HEK293 (cell line): Measurements from ENCODE around the gene TRPV5.

Source experiments
- CTCF ChIA-PET: fragments of 350-600 bp; formaldehyde crosslinking; extraction: SDS; loops from one replicate; lab custom pipeline; 2021; ENCODE audit warnings: antibody characterized with exemption; lab: Yijun Ruan, JAX
- POLR2A ChIA-PET: fragments of 300-600 bp; formaldehyde crosslinking; extraction: SDS; loops from one replicate; lab custom pipeline; 2020; ENCODE audit warnings: antibody characterized with exemption, inconsistent platforms; lab: Yijun Ruan, JAX
- H3K27ac ChIP-seq: fragments of 200-500 bp; sonication (Bioruptor generic); 2 replicates; pipeline ENCODE4 v1.5.1; 2014; ENCODE audit warnings: low read depth, low read length, control low read depth, inconsistent platforms; ENCODE audit errors: extremely low read depth
- H3K36me3 ChIP-seq, 2 experiments: fragments of 200-500 bp in 1 of 2; sonication (Bioruptor generic) in 1 of 2; 1 replicate in 1 of 2; 2 replicates in 1 of 2; pipeline ENCODE4 v1.5.1; 2014 to 2017; ENCODE audit warnings: inconsistent platforms in 2 of 2, low read length in 2 of 2; ENCODE audit not compliant: control insufficient read depth in 2 of 2, insufficient read depth in 1 of 2
- H3K4me1 ChIP-seq: fragments of 200-500 bp; sonication (Bioruptor generic); 2 replicates; pipeline ENCODE4 v1.5.1; 2014; ENCODE audit warnings: mild to moderate bottlenecking, low read length, inconsistent platforms; ENCODE audit not compliant: control insufficient read depth, insufficient read depth
- H3K4me3 ChIP-seq: 2 replicates; pipeline ENCODE4 v1.5.1; 2011; ENCODE audit warnings: low read depth, mild to moderate bottlenecking, control low read depth, low read length, moderate library complexity
- H3K9me3 ChIP-seq: fragments of 200-500 bp; sonication (Bioruptor generic); 2 replicates; pipeline ENCODE4 v1.5.1; 2014; ENCODE audit warnings: low read depth, low read length, inconsistent platforms; ENCODE audit not compliant: control insufficient read depth, insufficient read depth
- BCL11B ChIP-seq: fragments of 450-650 bp; formaldehyde crosslinking; IDR thresholded peaks from 2 replicates; pipeline ENCODE4 v1.5.1; 2016; ENCODE audit warnings: low read depth, missing biosample characterization, missing genetic modification characterization
- CTCF ChIP-seq: fragments of 450-650 bp; formaldehyde crosslinking; IDR thresholded peaks from 2 replicates; pipeline ENCODE4 v1.5.1; 2016; ENCODE audit warnings: missing biosample characterization, missing genetic modification characterization
- HOXA7 ChIP-seq: sonication (generic); formaldehyde crosslinking; IDR thresholded peaks from 2 replicates; pipeline ENCODE4 v1.8.1; 2022; ENCODE audit warnings: missing genetic modification reagents, borderline replicate concordance
- OVOL3 ChIP-seq: fragments of 450-650 bp; formaldehyde crosslinking; IDR thresholded peaks from 2 replicates; pipeline ENCODE4 v1.5.1; 2016; ENCODE audit warnings: missing biosample characterization, missing genetic modification characterization
- TRIM28 ChIP-seq: IDR thresholded peaks from 2 replicates; pipeline ENCODE4 v1.6.1; 2011; ENCODE audit warnings: low read length, control low read depth, borderline replicate concordance
- ZNF223 ChIP-seq: fragments of 450-650 bp; formaldehyde crosslinking; IDR thresholded peaks from 2 replicates; pipeline ENCODE4 v1.5.1; 2016; ENCODE audit warnings: missing biosample characterization, missing genetic modification characterization
- ZNF292 ChIP-seq: fragments of 450-650 bp; formaldehyde crosslinking; IDR thresholded peaks from 2 replicates; pipeline ENCODE4 v1.5.1; 2016; ENCODE audit warnings: low read depth, missing biosample characterization, missing genetic modification characterization, borderline replicate concordance
- ZNF302 ChIP-seq: fragments of 450-650 bp; formaldehyde crosslinking; IDR thresholded peaks from 2 replicates; pipeline ENCODE4 v1.5.1; 2016; ENCODE audit warnings: missing biosample characterization, missing genetic modification characterization, low read depth
- ZNF514 ChIP-seq: fragments of 450-650 bp; formaldehyde crosslinking; IDR thresholded peaks from 2 replicates; pipeline ENCODE4 v1.5.1; 2016; ENCODE audit warnings: missing biosample characterization, missing genetic modification characterization
- ZNF530 ChIP-seq: fragments of 450-650 bp; formaldehyde crosslinking; IDR thresholded peaks from 2 replicates; pipeline ENCODE4 v1.5.1; 2016; ENCODE audit warnings: low read depth, missing biosample characterization, missing genetic modification characterization
- ZNF544 ChIP-seq: fragments of 450-650 bp; formaldehyde crosslinking; IDR thresholded peaks from 2 replicates; pipeline ENCODE4 v1.5.0; 2017; ENCODE audit warnings: missing biosample characterization, missing genetic modification characterization
- ZNF548 ChIP-seq: fragments of 450-650 bp; formaldehyde crosslinking; IDR thresholded peaks from 2 replicates; pipeline ENCODE4 v1.5.1; 2016; ENCODE audit warnings: missing biosample characterization, missing genetic modification characterization
- ZNF610 ChIP-seq: fragments of 450-650 bp; formaldehyde crosslinking; IDR thresholded peaks from 2 replicates; pipeline ENCODE4 v1.5.1; 2016; ENCODE audit warnings: missing biosample characterization, missing genetic modification characterization, borderline replicate concordance
- ZNF747 ChIP-seq: fragments of 450-650 bp; formaldehyde crosslinking; IDR thresholded peaks from 2 replicates; pipeline ENCODE4 v1.5.1; 2016; ENCODE audit warnings: missing biosample characterization, missing genetic modification characterization
- ZNF843 ChIP-seq: fragments of 450-650 bp; formaldehyde crosslinking; IDR thresholded peaks from 2 replicates; pipeline ENCODE4 v1.5.1; 2016; ENCODE audit warnings: missing biosample characterization, missing genetic modification characterization
- ZSCAN30 ChIP-seq: fragments of 450-650 bp; IDR thresholded peaks from 2 replicates; pipeline ENCODE4 v1.5.1; 2018; ENCODE audit warnings: missing biosample characterization, mild to moderate bottlenecking, missing genetic modification characterization, moderate library complexity
- ZSCAN4 ChIP-seq: fragments of 450-650 bp; formaldehyde crosslinking; IDR thresholded peaks from 2 replicates; pipeline ENCODE4 v1.5.1; 2017; ENCODE audit warnings: missing biosample characterization, missing genetic modification characterization
- TF ChIP-seq, protein P1 (sequence below): fragments of 450-650 bp; formaldehyde crosslinking; IDR thresholded peaks from 2 replicates; pipeline ENCODE4 v1.5.1; 2016; ENCODE audit warnings: missing biosample characterization, missing genetic modification characterization
- TF ChIP-seq, protein P2 (sequence below): fragments of 450-650 bp; formaldehyde crosslinking; IDR thresholded peaks from 2 replicates; pipeline ENCODE4 v1.5.1; 2016; ENCODE audit warnings: missing biosample characterization, missing genetic modification characterization

The TRPV5 gene

GRCh38 chr7:142961595-142961972 is 28.0 kb upstream of the TRPV5 start:
- Histone ChIP-seq H3K9me3 (no peaks in the 10 kb centered on the region), H3K4me3 (no peak overlapping the region), H3K36me3 (no peaks in the 10 kb centered on the region), H3K27ac (no peak overlapping the region), H3K4me1 (no peaks in the 10 kb centered on the region)
- ChIA-PET POLR2A (no interaction called here), CTCF (interaction anchor here (0.5 to 1.2 kb wide), 6 partner anchors 26 to 89 kb away, joined by 3 to 6 read pairs (median 4); no protein-coding TSS in a partner anchor)
- no peak for TF ChIP-seq ZNF843
- no peak for TF ChIP-seq ZNF530 (tag by site-specific recombination)
- TF ChIP-seq BCL11B, result no peak
- TF ChIP-seq ZNF544 (tag by site-specific recombination), result no peak
- no peak for TF ChIP-seq ZNF548 (tag by site-specific recombination)
- no peak for TF ChIP-seq ZNF302 (tag by site-specific recombination)
- TF ChIP-seq HOXA7 (CRISPR knock-in tag), result no peak
- TF ChIP-seq TRIM28, result no peak
- TF ChIP-seq, protein P1, sequence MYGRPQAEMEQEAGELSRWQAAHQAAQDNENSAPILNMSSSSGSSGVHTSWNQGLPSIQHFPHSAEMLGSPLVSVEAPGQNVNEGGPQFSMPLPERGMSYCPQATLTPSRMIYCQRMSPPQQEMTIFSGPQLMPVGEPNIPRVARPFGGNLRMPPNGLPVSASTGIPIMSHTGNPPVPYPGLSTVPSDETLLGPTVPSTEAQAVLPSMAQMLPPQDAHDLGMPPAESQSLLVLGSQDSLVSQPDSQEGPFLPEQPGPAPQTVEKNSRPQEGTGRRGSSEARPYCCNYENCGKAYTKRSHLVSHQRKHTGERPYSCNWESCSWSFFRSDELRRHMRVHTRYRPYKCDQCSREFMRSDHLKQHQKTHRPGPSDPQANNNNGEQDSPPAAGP (tag by site-specific recombination), result no peak
- no peak for TF ChIP-seq ZNF610 (tag by site-specific recombination)
- no peak for TF ChIP-seq ZNF747
- TF ChIP-seq, protein P2, sequence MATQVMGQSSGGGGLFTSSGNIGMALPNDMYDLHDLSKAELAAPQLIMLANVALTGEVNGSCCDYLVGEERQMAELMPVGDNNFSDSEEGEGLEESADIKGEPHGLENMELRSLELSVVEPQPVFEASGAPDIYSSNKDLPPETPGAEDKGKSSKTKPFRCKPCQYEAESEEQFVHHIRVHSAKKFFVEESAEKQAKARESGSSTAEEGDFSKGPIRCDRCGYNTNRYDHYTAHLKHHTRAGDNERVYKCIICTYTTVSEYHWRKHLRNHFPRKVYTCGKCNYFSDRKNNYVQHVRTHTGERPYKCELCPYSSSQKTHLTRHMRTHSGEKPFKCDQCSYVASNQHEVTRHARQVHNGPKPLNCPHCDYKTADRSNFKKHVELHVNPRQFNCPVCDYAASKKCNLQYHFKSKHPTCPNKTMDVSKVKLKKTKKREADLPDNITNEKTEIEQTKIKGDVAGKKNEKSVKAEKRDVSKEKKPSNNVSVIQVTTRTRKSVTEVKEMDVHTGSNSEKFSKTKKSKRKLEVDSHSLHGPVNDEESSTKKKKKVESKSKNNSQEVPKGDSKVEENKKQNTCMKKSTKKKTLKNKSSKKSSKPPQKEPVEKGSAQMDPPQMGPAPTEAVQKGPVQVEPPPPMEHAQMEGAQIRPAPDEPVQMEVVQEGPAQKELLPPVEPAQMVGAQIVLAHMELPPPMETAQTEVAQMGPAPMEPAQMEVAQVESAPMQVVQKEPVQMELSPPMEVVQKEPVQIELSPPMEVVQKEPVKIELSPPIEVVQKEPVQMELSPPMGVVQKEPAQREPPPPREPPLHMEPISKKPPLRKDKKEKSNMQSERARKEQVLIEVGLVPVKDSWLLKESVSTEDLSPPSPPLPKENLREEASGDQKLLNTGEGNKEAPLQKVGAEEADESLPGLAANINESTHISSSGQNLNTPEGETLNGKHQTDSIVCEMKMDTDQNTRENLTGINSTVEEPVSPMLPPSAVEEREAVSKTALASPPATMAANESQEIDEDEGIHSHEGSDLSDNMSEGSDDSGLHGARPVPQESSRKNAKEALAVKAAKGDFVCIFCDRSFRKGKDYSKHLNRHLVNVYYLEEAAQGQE (tag by site-specific recombination), result no peak
- no peak for TF ChIP-seq ZNF514
- no peak for TF ChIP-seq ZSCAN30
- TF ChIP-seq OVOL3 (tag by site-specific recombination), result no peak
- TF ChIP-seq ZNF292 (tag by site-specific recombination), result no peak
- TF ChIP-seq ZSCAN4 (tag by site-specific recombination), result no peak

GRCh38 chr7:142960955-142961512 is 27.5 kb upstream of the TRPV5 start:
- POLR2A ChIA-PET, result no interaction called here
- TF ChIP-seq CTCF (tag by site-specific recombination) (no peak), ZNF223 (tag by site-specific recombination) (no peak)
- Histone ChIP-seq H3K27ac (no peak overlapping the region), H3K4me1 (no peaks in the 10 kb centered on the region), H3K4me3 (no peak overlapping the region), H3K36me3 (no peaks in the 10 kb centered on the region), H3K9me3 (no peaks in the 10 kb centered on the region)
- CTCF ChIA-PET, result interaction anchor here (0.5 to 1.2 kb wide), 8 partner anchors 26 to 88 kb away, joined by 3 to 6 read pairs (median 4); no protein-coding TSS in a partner anchor
